ENCODE measurements around the gene HEXIM2. TPM values are rescaled to one million over a fixed set of nuclear protein-coding genes. Genes with fewer than 3 reads are reported as not detected.

Gene HEXIM2
- total and polyA plus RNA-seq, 2 of the 13 experiments (the other 11 are each of a cell fraction or from before 2014, with no cell fraction given), result 27.1 to 32.4 TPM

- no peak for TF ChIP-seq USF2 (IDR thresholded peaks at IDR 0.05; ENCODE audit: low read depth, low read length)
- TF ChIP-seq USF2 (CRISPR knock-in tag; IDR thresholded peaks at IDR 0.05; ENCODE audit: borderline replicate concordance), result no peak; the same call in 1 of the 2 replicates
- TF ChIP-seq ZNF704 (CRISPR knock-in tag; IDR thresholded peaks at IDR 0.05; ENCODE audit: borderline replicate concordance), result no peak
- TF ChIP-seq ATF7-NPFF (CRISPR knock-in tag; IDR thresholded peaks at IDR 0.05; ENCODE audit: low read depth), result no peak
- TF ChIP-seq ZNF205 (CRISPR knock-in tag; IDR thresholded peaks at IDR 0.05), result no peak; the same call in 1 of the 2 replicates
- no peak for TF ChIP-seq RFX3 (CRISPR knock-in tag; IDR thresholded peaks at IDR 0.05)
- TF ChIP-seq KLF13 (CRISPR knock-in tag; IDR thresholded peaks at IDR 0.05), result 0 out of 2 replicates have a peak, but pooled peaks have one; percentile 56
- TF ChIP-seq, protein P1, sequence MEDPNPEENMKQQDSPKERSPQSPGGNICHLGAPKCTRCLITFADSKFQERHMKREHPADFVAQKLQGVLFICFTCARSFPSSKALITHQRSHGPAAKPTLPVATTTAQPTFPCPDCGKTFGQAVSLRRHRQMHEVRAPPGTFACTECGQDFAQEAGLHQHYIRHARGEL (CRISPR knock-in tag; IDR thresholded peaks at IDR 0.05), result no peak
- TF ChIP-seq, protein P2, sequence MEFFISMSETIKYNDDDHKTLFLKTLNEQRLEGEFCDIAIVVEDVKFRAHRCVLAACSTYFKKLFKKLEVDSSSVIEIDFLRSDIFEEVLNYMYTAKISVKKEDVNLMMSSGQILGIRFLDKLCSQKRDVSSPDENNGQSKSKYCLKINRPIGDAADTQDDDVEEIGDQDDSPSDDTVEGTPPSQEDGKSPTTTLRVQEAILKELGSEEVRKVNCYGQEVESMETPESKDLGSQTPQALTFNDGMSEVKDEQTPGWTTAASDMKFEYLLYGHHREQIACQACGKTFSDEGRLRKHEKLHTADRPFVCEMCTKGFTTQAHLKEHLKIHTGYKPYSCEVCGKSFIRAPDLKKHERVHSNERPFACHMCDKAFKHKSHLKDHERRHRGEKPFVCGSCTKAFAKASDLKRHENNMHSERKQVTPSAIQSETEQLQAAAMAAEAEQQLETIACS (CRISPR knock-in tag; IDR thresholded peaks at IDR 0.05), result no peak
- no peak for TF ChIP-seq TEF (CRISPR knock-in tag; IDR thresholded peaks at IDR 0.05)
- TF ChIP-seq KDM6A (CRISPR knock-in tag; IDR thresholded peaks at IDR 0.05; ENCODE audit: low read depth), result peak; percentile 97
- TF ChIP-seq, protein P3, sequence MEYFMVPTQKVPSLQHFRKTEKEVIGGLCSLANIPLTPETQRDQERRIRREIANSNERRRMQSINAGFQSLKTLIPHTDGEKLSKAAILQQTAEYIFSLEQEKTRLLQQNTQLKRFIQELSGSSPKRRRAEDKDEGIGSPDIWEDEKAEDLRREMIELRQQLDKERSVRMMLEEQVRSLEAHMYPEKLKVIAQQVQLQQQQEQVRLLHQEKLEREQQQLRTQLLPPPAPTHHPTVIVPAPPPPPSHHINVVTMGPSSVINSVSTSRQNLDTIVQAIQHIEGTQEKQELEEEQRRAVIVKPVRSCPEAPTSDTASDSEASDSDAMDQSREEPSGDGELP (IDR thresholded peaks at IDR 0.05; ENCODE audit: borderline replicate concordance, low read depth), result peak; percentile 80; the same call in 1 of the 2 replicates
- 0 out of 2 replicates have a peak, but pooled peaks have one; percentile 10 for TF ChIP-seq ZMYM2 (CRISPR knock-in tag; IDR thresholded peaks at IDR 0.05)
- TF ChIP-seq ELF3 (CRISPR knock-in tag; IDR thresholded peaks at IDR 0.05), result peak; percentile 68
- TF ChIP-seq KLF6 (CRISPR knock-in tag; IDR thresholded peaks at IDR 0.05), result 0 out of 2 replicates have a peak, but pooled peaks have one; percentile 54
- TF ChIP-seq ZFAT (CRISPR knock-in tag; conservative IDR thresholded peaks at IDR 0.05), result no peak
- peak; percentile 7 for TF ChIP-seq ZC3H4 (CRISPR knock-in tag; IDR thresholded peaks at IDR 0.05; ENCODE audit: borderline replicate concordance)
- no peak for TF ChIP-seq NPAS2 (CRISPR knock-in tag; IDR thresholded peaks at IDR 0.05; ENCODE audit: borderline replicate concordance)
- TF ChIP-seq THAP8 (CRISPR knock-in tag; IDR thresholded peaks at IDR 0.05; ENCODE audit: borderline replicate concordance), result no peak; the same call in 1 of the 2 replicates
- TF ChIP-seq ZNF260 (CRISPR knock-in tag; IDR thresholded peaks at IDR 0.05; ENCODE audit: borderline replicate concordance, low read depth), result no peak; the same call in 1 of the 2 replicates
- TF ChIP-seq NR2C2 (CRISPR knock-in tag; IDR thresholded peaks at IDR 0.05; ENCODE audit: borderline replicate concordance), result no peak
Measured at GRCh38 chr17:45171338-45172231, 9.9 kb downstream of the HEXIM2 start (continued).
